ENCODE results near the gene PPM1D.
A peak's percentile ranks its signal among the peaks of the same experiment; 100 is the strongest.

Gene PPM1D

GRCh38 chr17:60599620-60600489 lies at the start of gene PPM1D (continued):
- no peak for TF ChIP-seq ZNF555 (tag by site-specific recombination; conservative IDR thresholded peaks at IDR 0.05)
- no peak; the same call in 1 of the 2 replicates for TF ChIP-seq PRDM6 (tag by site-specific recombination; IDR thresholded peaks at IDR 0.05)
- peak; percentile 54; the same call in 1 of the 2 replicates for TF ChIP-seq ZSCAN5A (tag by site-specific recombination; IDR thresholded peaks at IDR 0.05)
- TF ChIP-seq PATZ1 (tag by site-specific recombination; IDR thresholded peaks at IDR 0.05), result peak; percentile 97
- TF ChIP-seq BCL11B (tag by site-specific recombination; IDR thresholded peaks at IDR 0.05; ENCODE audit: low read depth), result peak; percentile 50; the same call in 1 of the 2 replicates
- peak; percentile 74 for TF ChIP-seq ZSCAN16 (tag by site-specific recombination; IDR thresholded peaks at IDR 0.05)
- no peak for TF ChIP-seq TCF7L2 (IDR thresholded peaks at IDR 0.05; ENCODE audit: borderline replicate concordance, low read depth, low read length)
- TF ChIP-seq, protein P1, sequence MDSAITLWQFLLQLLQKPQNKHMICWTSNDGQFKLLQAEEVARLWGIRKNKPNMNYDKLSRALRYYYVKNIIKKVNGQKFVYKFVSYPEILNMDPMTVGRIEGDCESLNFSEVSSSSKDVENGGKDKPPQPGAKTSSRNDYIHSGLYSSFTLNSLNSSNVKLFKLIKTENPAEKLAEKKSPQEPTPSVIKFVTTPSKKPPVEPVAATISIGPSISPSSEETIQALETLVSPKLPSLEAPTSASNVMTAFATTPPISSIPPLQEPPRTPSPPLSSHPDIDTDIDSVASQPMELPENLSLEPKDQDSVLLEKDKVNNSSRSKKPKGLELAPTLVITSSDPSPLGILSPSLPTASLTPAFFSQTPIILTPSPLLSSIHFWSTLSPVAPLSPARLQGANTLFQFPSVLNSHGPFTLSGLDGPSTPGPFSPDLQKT (IDR thresholded peaks at IDR 0.05; ENCODE audit: borderline replicate concordance, low read depth, low read length), result no peak
- TF ChIP-seq, protein P2, sequence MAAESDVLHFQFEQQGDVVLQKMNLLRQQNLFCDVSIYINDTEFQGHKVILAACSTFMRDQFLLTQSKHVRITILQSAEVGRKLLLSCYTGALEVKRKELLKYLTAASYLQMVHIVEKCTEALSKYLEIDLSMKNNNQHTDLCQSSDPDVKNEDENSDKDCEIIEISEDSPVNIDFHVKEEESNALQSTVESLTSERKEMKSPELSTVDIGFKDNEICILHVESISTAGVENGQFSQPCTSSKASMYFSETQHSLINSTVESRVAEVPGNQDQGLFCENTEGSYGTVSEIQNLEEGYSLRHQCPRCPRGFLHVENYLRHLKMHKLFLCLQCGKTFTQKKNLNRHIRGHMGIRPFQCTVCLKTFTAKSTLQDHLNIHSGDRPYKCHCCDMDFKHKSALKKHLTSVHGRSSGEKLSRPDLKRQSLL (tag by site-specific recombination; IDR thresholded peaks at IDR 0.05), result peak; percentile 68; the same call in 1 of the 2 replicates
- TF ChIP-seq ZNF600 (tag by site-specific recombination; IDR thresholded peaks at IDR 0.05), result peak; percentile 100
- TF ChIP-seq ZNF473 (tag by site-specific recombination; IDR thresholded peaks at IDR 0.05), result no peak
- TF ChIP-seq EGR2 (tag by site-specific recombination; IDR thresholded peaks at IDR 0.05; ENCODE audit: low read depth), result peak; percentile 97
- TF ChIP-seq ZNF169 (tag by site-specific recombination; IDR thresholded peaks at IDR 0.05), result no peak
- TF ChIP-seq MEIS1 (CRISPR knock-in tag; IDR thresholded peaks at IDR 0.05; ENCODE audit: borderline replicate concordance), result 0 out of 2 replicates have a peak, but pooled peaks have one; percentile 3
- TF ChIP-seq IKZF3 (tag by site-specific recombination; IDR thresholded peaks at IDR 0.05), result peak; percentile 91
- no peak for TF ChIP-seq ZNF266 (tag by site-specific recombination; IDR thresholded peaks at IDR 0.05; ENCODE audit: low read depth)
- TF ChIP-seq GLIS2 (tag by site-specific recombination; IDR thresholded peaks at IDR 0.05), result peak; percentile 87
- TF ChIP-seq ZNF560 (tag by site-specific recombination; IDR thresholded peaks at IDR 0.05; ENCODE audit: borderline replicate concordance), result no peak
- TF ChIP-seq ZNF521 (tag by site-specific recombination; IDR thresholded peaks at IDR 0.05), result no peak
- TF ChIP-seq SP2 (tag by site-specific recombination; IDR thresholded peaks at IDR 0.05), result peak; percentile 98
- TF ChIP-seq, protein P3, sequence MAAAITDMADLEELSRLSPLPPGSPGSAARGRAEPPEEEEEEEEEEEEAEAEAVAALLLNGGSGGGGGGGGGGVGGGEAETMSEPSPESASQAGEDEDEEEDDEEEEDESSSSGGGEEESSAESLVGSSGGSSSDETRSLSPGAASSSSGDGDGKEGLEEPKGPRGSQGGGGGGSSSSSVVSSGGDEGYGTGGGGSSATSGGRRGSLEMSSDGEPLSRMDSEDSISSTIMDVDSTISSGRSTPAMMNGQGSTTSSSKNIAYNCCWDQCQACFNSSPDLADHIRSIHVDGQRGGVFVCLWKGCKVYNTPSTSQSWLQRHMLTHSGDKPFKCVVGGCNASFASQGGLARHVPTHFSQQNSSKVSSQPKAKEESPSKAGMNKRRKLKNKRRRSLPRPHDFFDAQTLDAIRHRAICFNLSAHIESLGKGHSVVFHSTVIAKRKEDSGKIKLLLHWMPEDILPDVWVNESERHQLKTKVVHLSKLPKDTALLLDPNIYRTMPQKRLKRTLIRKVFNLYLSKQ (tag by site-specific recombination; IDR thresholded peaks at IDR 0.05; ENCODE audit: borderline replicate concordance), result no peak
- TF ChIP-seq HOXC10 (CRISPR knock-in tag; IDR thresholded peaks at IDR 0.05), result 0 out of 2 replicates have a peak, but pooled peaks have one; percentile 44
- no peak for TF ChIP-seq ZNF221 (tag by site-specific recombination; IDR thresholded peaks at IDR 0.05; ENCODE audit: borderline replicate concordance)
- TF ChIP-seq, protein P4, sequence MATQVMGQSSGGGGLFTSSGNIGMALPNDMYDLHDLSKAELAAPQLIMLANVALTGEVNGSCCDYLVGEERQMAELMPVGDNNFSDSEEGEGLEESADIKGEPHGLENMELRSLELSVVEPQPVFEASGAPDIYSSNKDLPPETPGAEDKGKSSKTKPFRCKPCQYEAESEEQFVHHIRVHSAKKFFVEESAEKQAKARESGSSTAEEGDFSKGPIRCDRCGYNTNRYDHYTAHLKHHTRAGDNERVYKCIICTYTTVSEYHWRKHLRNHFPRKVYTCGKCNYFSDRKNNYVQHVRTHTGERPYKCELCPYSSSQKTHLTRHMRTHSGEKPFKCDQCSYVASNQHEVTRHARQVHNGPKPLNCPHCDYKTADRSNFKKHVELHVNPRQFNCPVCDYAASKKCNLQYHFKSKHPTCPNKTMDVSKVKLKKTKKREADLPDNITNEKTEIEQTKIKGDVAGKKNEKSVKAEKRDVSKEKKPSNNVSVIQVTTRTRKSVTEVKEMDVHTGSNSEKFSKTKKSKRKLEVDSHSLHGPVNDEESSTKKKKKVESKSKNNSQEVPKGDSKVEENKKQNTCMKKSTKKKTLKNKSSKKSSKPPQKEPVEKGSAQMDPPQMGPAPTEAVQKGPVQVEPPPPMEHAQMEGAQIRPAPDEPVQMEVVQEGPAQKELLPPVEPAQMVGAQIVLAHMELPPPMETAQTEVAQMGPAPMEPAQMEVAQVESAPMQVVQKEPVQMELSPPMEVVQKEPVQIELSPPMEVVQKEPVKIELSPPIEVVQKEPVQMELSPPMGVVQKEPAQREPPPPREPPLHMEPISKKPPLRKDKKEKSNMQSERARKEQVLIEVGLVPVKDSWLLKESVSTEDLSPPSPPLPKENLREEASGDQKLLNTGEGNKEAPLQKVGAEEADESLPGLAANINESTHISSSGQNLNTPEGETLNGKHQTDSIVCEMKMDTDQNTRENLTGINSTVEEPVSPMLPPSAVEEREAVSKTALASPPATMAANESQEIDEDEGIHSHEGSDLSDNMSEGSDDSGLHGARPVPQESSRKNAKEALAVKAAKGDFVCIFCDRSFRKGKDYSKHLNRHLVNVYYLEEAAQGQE (tag by site-specific recombination; IDR thresholded peaks at IDR 0.05), result no peak; the same call in 1 of the 2 replicates
- peak; percentile 80; the same call in 1 of the 2 replicates for TF ChIP-seq BCL11A (tag by site-specific recombination; IDR thresholded peaks at IDR 0.05; ENCODE audit: low read depth)

Measured in HEK293 (cell line).